K562 (cell line): ENCODE data around the gene C2CD5.

Experiments used
- ETV6 ChIP-seq, 3 experiments: fragments of 150-350 bp in 1 of 3; sonication (generic) in 1 of 3; formaldehyde crosslinking in 1 of 3; IDR thresholded peaks; 2 replicates each; pipeline versions ENCODE4 v1.6.1 to v1.8.0; 2014 to 2022; ENCODE audit warnings: borderline replicate concordance in 2 of 3, low read depth in 2 of 3, antibody characterized with exemption in 1 of 3, low read length in 1 of 3, mild to moderate bottlenecking in 1 of 3, missing genetic modification reagents in 1 of 3
- HMG20B ChIP-seq: fragments of 250-450 bp; sonication (Bioruptor Pico); IDR thresholded peaks from 2 replicates; pipeline ENCODE4 v1.5.0; 2021; ENCODE audit warnings: mild to moderate bottlenecking
- TF ChIP-seq, protein P1 (sequence below), 3 experiments: IDR thresholded peaks in 2 of 3; conservative IDR thresholded peaks in 1 of 3; 2 replicates each; pipeline ENCODE4 v1.5.1; 2011 to 2012; ENCODE audit warnings: low read length in 3 of 3, mild to moderate bottlenecking in 3 of 3, control low read depth in 2 of 3, improper control_type of control experiment in 1 of 3, inconsistent platforms in 1 of 3, low read depth in 1 of 3, mixed read lengths in 1 of 3, moderate library complexity in 1 of 3; ENCODE audit not compliant: insufficient read depth in 2 of 3

DNA sequence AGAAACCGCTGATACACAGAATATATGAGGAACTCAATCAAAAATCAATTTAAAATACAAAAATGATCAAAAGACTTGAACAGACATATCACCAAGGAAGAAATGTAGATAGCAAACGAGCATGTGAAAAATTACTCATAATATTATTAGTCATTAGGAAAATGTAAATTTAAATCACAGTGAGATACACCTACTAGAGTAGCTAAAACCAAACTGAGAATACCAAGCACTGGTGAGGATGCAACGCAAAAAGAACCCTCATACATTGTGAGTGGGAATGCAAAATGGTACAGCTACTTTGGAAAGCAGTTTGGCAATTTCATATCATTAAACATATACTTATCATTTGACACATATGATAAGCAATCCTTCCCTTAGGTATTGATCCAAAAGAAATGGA lies 108.8 kb downstream of the C2CD5 start:
- TF ChIP-seq HMG20B (CRISPR knock-in tag) (no peak), ETV6 (IDR thresholded peaks at IDR 0.05; ENCODE audit: borderline replicate concordance in 1 of 2, low read depth in 2 of 2, low read length in 1 of 2) (no peak), ETV6 (CRISPR knock-in tag; IDR thresholded peaks at IDR 0.05; ENCODE audit: borderline replicate concordance) (no peak)
- TF ChIP-seq, protein P1, sequence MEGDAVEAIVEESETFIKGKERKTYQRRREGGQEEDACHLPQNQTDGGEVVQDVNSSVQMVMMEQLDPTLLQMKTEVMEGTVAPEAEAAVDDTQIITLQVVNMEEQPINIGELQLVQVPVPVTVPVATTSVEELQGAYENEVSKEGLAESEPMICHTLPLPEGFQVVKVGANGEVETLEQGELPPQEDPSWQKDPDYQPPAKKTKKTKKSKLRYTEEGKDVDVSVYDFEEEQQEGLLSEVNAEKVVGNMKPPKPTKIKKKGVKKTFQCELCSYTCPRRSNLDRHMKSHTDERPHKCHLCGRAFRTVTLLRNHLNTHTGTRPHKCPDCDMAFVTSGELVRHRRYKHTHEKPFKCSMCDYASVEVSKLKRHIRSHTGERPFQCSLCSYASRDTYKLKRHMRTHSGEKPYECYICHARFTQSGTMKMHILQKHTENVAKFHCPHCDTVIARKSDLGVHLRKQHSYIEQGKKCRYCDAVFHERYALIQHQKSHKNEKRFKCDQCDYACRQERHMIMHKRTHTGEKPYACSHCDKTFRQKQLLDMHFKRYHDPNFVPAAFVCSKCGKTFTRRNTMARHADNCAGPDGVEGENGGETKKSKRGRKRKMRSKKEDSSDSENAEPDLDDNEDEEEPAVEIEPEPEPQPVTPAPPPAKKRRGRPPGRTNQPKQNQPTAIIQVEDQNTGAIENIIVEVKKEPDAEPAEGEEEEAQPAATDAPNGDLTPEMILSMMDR (IDR thresholded peaks at IDR 0.05 in 2 of 3, conservative IDR thresholded peaks at IDR 0.05 in 1 of 3; ENCODE audit: insufficient read depth in 2 of 3, low read depth in 1 of 3, low read length in 3 of 3), result no peak
